GM12875 (cell line): ENCODE data around the gene FOLR2.
"Not testable (repeated sequence)": the region's sequence is repeated elsewhere in the genome, so short reads cannot be mapped to it uniquely, and the experiment has no call there.

ENCODE experiments used
- H3K4me3 ChIP-seq: one replicate; pipeline ENCODE4 v1.5.1; 2011; ENCODE audit warnings: low read depth, low read length, control low read depth
- CTCF ChIP-seq: IDR thresholded peaks from 2 replicates; pipeline ENCODE4 v1.5.1; 2011; ENCODE audit warnings: low read depth, mild to moderate bottlenecking, control low read depth, inconsistent platforms, low read length, moderate library complexity, borderline replicate concordance; ENCODE audit not compliant: insufficient read depth

FOLR2 gene

GRCh38 chr11:72259490-72259889 lies 42.9 kb downstream of the FOLR2 start:
- no peak for TF ChIP-seq CTCF

DNA sequence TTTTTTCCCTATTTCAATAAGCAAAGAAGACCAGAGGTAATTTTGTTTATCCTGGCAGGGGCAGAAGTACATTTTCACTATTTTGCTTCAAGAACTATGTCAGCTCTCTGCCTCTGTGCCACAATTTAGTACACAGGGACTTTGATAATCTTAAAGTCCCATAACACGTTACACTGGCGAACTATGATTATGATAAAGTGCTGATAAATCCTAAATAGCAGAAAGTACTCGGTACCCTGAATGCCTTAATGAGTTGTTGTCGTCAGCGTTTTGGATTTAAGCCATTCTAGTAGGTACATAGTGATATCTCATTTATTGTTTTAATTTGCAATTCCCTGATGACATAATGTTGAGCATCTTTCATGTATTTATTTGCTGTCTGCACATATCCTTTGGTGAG lies 44.0 kb downstream of the FOLR2 start:
- TF ChIP-seq CTCF, result no peak

More at GRCh38 chr11:72259490-72259889, 42.9 kb downstream of the FOLR2 start:
- H3K4me3 ChIP-seq, result no peak overlapping the region

DNA sequence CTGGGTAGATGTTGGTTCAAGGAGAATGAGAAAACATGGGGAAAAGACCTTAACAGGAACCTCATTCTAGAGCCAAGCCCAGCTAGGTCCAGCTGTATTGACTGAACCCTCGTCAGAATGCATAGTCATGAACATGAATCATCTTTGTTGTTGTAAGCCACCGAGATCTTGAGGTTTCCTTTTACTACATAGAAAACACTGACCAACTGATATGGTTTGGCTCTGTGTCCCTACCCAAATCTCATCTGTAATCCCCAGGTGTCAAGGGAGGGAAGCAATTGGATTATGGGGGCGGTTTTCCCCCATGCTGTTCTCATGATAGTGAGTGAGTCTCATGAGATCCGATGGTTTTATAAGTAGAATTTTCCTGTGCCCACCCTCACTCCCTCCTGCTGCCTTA lies 46.8 kb downstream of the FOLR2 start:
- no peak overlapping the region for H3K4me3 ChIP-seq
- TF ChIP-seq CTCF, result no peak

More for the DNA sequence above, 44.0 kb downstream of the FOLR2 start:
- no peak overlapping the region for H3K4me3 ChIP-seq

GRCh38 chr11:72265951-72266350 lies 49.4 kb downstream of the FOLR2 start:
- no peak for TF ChIP-seq CTCF
- no peak overlapping the region for H3K4me3 ChIP-seq

DNA sequence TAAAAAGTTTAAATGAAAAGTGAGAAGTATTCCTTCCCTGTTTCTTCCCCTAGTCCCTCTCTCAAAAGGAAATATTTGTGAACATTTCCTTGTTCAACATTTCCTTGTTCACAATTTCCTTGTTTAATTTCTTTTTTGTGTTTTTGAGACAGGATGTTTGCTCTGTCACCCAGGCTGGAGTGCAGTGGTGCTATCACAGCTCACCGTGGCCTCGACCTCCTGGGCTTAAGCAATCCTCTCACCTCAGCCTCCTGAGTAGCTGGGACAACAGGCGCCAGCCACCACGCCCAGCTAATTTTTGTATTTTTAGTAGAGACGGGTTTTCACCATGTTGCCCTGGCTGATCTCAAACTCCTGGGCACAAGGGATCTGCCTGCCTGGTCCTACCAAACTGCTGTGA lies 50.4 kb downstream of the FOLR2 start:
- H3K4me3 ChIP-seq, result not testable (repeated sequence)

DNA sequence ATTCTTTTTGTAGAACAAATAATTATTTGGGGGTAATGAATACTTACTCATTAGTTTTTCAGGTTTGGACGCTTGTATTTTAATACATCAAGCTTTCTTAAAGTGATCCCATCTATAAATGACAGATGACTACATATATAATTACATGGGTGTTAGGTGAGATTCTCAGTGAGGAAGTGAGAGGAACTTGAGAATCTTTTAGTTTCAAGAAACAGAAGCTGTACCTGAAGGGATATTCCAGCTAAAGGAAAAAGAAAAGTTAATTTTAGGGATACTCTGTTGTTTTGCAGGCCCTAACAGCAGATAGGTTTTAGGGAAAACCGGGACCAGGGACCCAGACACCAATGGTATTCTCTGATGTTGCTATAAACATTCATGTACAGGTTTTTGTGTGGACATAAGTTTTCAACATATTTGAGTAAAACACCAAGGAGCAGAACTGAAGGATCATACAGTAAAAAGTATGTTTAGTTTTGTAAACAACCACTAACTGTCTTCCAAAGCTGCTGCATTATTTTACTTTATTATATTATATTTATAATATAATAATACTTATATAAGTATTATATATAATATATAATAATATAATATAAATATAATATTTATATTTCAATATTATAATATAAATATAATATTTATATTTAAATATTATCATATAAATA lies 51.5 kb downstream of the FOLR2 start:
- H3K4me3 ChIP-seq, result no peak overlapping the region
- TF ChIP-seq CTCF, result no peak
